Colonic mucosa (tissue), 4 donors: ENCODE results near the gene RFPL1. TPM values are rescaled to one million over a fixed set of nuclear protein-coding genes. Genes with fewer than 3 reads are reported as not detected.
"Not testable (repeated sequence)": the region's sequence is repeated elsewhere in the genome, so short reads cannot be mapped to it uniquely, and the experiment has no call there.

Source experiments
- DNase-seq: peaks from one replicate; pipeline ENCODE4 v3.0.0-alpha.2; 2020
- H3K27ac ChIP-seq: fragments of 200-600 bp; one replicate; pipeline ENCODE4 v1.8.0; 2021
- H3K27me3 ChIP-seq: fragments of 200-600 bp; one replicate; pipeline ENCODE4 v1.8.0; 2021
- H3K36me3 ChIP-seq: fragments of 200-600 bp; one replicate; pipeline ENCODE4 v1.8.0; 2021
- H3K4me1 ChIP-seq: fragments of 200-600 bp; one replicate; pipeline ENCODE4 v1.8.0; 2021; ENCODE audit warnings: mild to moderate bottlenecking
- H3K4me3 ChIP-seq: fragments of 200-600 bp; one replicate; pipeline ENCODE4 v1.8.0; 2021
- H3K9ac ChIP-seq, 2 donors: one replicate each; pipeline ENCODE4 v1.7.0; 2013; ENCODE audit warnings: control low read depth in 2 of 2, low read depth in 2 of 2, low read length in 2 of 2
- H3K9me3 ChIP-seq: fragments of 200-600 bp; one replicate; pipeline ENCODE4 v1.8.0; 2021
- intact Hi-C: fragments of 100-400 bp; cut with DNase I; formaldehyde crosslinking; loops from one replicate; pipeline ENCODE4 v1.14.1; 2022
- total RNA-seq, 2 donors: library from RNA; stranded (reverse); fragmentation: NEBNext Ultra II Directional in 1 of 2; extraction: Animal tissue kit (Norgen Biotek cat#: 25700) in 1 of 2; gene quantifications; one replicate each; pipeline ENCODE4 v1.2.1, GENCODE V29; 2021
- TF ChIP-seq, protein P1 (sequence below): fragments of 200-600 bp; IDR thresholded peaks from one replicate; pipeline ENCODE4 v1.8.0; 2022; ENCODE audit warnings: antibody characterized with exemption, mild to moderate bottlenecking
- donor health status: healthy.
- donor health status: DM: no; HTN: no; CAD: no.
- donor health status: DM: no; HTN: no; CAD: no.

The RFPL1 gene
- total RNA-seq: not detected

DNA sequence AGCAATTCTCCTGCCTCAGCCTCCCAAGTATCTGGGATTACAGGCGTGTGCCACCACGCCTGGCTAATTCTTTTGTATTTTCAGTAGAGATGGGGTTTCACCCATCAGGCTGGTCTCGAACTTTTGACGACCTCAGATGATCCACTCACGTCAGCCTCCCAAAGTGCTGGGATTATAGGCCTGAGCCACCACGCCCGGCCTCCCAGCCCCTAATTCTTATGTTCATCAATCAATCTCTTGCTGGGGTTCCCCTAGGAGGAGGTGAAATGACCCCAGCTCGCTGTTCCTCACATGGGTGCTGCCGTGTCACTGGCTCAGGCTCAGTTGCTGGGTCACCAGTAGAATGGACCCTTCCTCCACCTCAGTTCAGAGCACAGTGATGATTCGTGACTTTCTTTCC lies at the start of gene RFPL1:
RFPL1 (plus strand) TSS at position 301 of the 400 bp plus-strand sequence.
- H3K4me3 ChIP-seq, H3K36me3 ChIP-seq, H3K27ac ChIP-seq, intact Hi-C loops, H3K9ac ChIP-seq, H3K9me3 ChIP-seq, H3K27me3 ChIP-seq, DNase-seq, H3K4me1 ChIP-seq: not testable (repeated sequence)

- Histone ChIP-seq H3K9me3 (no peaks in the 10 kb centered on the region), H3K9ac (peak overlapping the region; percentile 76 to 90), H3K4me3 (peak overlapping the region; percentile 84), H3K4me1 (peaks cover 24% of the 10 kb centered on the region), H3K36me3 (no peaks in the 10 kb centered on the region), H3K27me3 (no peaks in the 10 kb centered on the region), H3K27ac (peak overlapping the region; percentile 74)
- DNase-seq: no peak
- TF ChIP-seq, protein P1, sequence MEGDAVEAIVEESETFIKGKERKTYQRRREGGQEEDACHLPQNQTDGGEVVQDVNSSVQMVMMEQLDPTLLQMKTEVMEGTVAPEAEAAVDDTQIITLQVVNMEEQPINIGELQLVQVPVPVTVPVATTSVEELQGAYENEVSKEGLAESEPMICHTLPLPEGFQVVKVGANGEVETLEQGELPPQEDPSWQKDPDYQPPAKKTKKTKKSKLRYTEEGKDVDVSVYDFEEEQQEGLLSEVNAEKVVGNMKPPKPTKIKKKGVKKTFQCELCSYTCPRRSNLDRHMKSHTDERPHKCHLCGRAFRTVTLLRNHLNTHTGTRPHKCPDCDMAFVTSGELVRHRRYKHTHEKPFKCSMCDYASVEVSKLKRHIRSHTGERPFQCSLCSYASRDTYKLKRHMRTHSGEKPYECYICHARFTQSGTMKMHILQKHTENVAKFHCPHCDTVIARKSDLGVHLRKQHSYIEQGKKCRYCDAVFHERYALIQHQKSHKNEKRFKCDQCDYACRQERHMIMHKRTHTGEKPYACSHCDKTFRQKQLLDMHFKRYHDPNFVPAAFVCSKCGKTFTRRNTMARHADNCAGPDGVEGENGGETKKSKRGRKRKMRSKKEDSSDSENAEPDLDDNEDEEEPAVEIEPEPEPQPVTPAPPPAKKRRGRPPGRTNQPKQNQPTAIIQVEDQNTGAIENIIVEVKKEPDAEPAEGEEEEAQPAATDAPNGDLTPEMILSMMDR: no peak
- intact Hi-C loops: no loop called here
These were observed 49.7 kb upstream of the RFPL1 start for GRCh38 chr22:29388759-29389090.

- Histone ChIP-seq H3K27me3 (no peaks in the 10 kb centered on the region), H3K9ac (no peak overlapping the region), H3K27ac (no peak overlapping the region), H3K4me3 (no peak overlapping the region), H3K9me3 (no peaks in the 10 kb centered on the region), H3K4me1 (peaks cover 15% of the 10 kb centered on the region), H3K36me3 (no peaks in the 10 kb centered on the region)
- TF ChIP-seq, protein P1: no peak
- no peak for DNase-seq
- intact Hi-C loops: no loop called here
These were observed 48.1 kb upstream of the RFPL1 start for GRCh38 chr22:29390270-29390669.

DNA sequence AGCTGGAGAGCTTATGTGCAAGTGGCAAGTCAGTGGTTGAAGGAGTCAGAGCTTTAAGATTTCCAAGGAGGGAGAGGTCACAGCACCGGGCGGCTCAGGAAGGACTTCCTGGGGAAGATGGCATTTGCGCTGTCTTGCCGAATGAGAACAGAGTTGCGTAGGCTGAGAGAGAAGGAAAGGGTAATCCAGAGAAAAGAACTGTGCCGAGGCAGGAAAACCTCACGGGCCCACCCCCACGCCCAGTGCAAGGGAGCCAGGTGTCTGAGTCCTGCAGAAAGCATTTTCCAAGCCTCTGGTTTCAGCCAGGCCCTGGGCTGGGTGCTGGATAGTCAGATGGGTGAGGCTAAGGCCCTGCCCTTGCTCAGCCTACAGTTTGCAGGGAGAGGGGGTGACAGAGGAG lies 46.8 kb upstream of the RFPL1 start:
- Histone ChIP-seq H3K27me3 (no peaks in the 10 kb centered on the region), H3K27ac (no peak overlapping the region), H3K36me3 (no peaks in the 10 kb centered on the region), H3K4me1 (peaks cover 9% of the 10 kb centered on the region), H3K4me3 (no peak overlapping the region), H3K9me3 (no peaks in the 10 kb centered on the region), H3K9ac (no peak overlapping the region)
- TF ChIP-seq, protein P1: no peak
- DNase-seq: no peak
- intact Hi-C loops: no loop called here

DNA sequence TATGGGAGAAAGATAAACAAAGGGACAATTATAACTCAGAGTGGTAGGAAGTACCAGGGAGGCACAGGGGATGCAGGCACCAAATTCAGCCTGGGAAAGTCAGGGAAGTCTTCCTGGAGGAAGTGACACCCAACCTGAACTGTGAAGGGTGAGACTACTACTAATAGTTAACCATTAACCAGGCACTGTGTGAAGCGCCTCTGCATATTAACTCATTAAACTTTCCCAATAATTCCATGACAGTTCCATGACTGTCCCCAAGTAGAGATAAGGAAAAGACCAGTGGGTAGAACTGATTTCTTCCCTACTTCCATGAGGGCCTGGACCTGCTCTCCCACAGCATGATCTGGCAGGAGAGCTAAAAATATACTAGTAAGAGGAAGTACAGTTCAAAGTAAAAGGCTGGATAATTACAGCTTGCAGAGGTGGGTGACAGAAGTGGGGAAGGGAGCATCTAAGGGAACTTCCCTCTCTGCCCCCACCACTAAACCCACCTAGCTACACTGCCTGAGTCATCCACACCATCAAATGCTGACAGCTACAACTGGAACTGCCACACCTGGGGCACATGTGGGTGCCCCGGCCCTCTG lies 45.3 kb upstream of the RFPL1 start:
- Histone ChIP-seq H3K9me3 (no peaks in the 10 kb centered on the region), H3K9ac (no peak overlapping the region), H3K4me3 (no peak overlapping the region), H3K36me3 (no peaks in the 10 kb centered on the region), H3K4me1 (peaks cover 6% of the 10 kb centered on the region), H3K27ac (no peak overlapping the region), H3K27me3 (no peaks in the 10 kb centered on the region)
- no peak for DNase-seq
- intact Hi-C loops: no loop called here
- TF ChIP-seq, protein P1: no peak

- Histone ChIP-seq H3K9ac (peak overlapping the region in 1 of 2 donors; percentile 12), H3K4me1 (peaks cover 6% of the 10 kb centered on the region), H3K27ac (no peak overlapping the region), H3K27me3 (no peaks in the 10 kb centered on the region), H3K9me3 (no peaks in the 10 kb centered on the region), H3K4me3 (no peak overlapping the region), H3K36me3 (no peaks in the 10 kb centered on the region)
- intact Hi-C loops: loop anchor here (5.0 kb wide), 1 partner anchor 132 kb away; no protein-coding TSS in a partner anchor
- peak; percentile 77 for DNase-seq
- TF ChIP-seq, protein P1: peak; percentile 77
These were observed 43.3 kb upstream of the RFPL1 start for GRCh38 chr22:29394931-29395581.
